PC-3 (cell line): ENCODE measurements around the gene ZFHX3.

ENCODE experiments used
- CTCF ChIP-seq: fragments of 300-600 bp; sonication (generic); conservative IDR thresholded peaks from 2 replicates; pipeline ENCODE4 v1.5.1; 2017; ENCODE audit warnings: antibody characterized with exemption, low read depth, mild to moderate bottlenecking, low read length
- EZH2 ChIP-seq: fragments of 300-600 bp; sonication (generic); IDR thresholded peaks from one replicate; pipeline ENCODE4 v1.6.1; 2017; ENCODE audit warnings: antibody characterized with exemption, mild to moderate bottlenecking, low read length; ENCODE audit not compliant: unreplicated experiment
- EZH2phosphoT487 ChIP-seq: fragments of 300-600 bp; sonication (generic); IDR thresholded peaks from 2 replicates; pipeline ENCODE4 v1.6.1; 2018; ENCODE audit warnings: mild to moderate bottlenecking, antibody characterized with exemption, low read length, borderline replicate concordance

GRCh38 chr16:72808754-72809153 lies 239.2 kb downstream of the ZFHX3 start:
- TF ChIP-seq CTCF, result no peak
- no peak for TF ChIP-seq EZH2
- no peak for TF ChIP-seq EZH2phosphoT487
